HPDE6-E6E7 (cell line): ENCODE results near the gene HERC5.
A peak's percentile ranks its signal among the peaks of the same experiment; 100 is the strongest.
"Not testable (repeated sequence)": the region's sequence is repeated elsewhere in the genome, so short reads cannot be mapped to it uniquely, and the experiment has no call there.

ENCODE experiments used
- DNase-seq: peaks from one replicate; pipeline ENCODE4 v3.0.0; 2011; ENCODE audit warnings: missing footprints; ENCODE audit errors: extremely low spot score

Gene HERC5

DNA sequence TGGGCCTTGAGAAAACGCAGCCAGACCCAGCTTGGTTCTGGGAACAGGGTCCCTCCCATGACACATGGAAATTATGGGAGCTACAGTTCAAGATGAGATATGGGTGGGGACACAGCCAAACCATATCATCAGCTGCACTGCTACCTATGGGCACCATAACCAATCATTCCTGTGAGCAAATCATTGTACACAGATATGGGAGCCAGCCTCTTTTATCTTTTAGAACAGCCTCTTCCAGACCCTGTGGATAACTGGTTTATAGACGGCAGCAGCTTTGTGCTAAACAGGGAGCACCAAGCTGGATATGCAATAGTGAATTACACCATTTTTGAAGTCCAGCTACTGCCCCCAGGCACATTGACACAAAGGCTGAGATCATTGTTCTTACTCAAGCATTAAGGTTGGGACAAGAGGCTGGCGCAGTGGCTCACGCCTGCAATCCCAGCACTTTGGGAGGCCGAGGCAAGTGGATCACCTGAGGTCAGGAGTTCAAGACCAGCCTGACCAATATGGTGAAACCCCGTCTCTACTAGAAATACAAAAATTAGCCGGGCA, 8.6 kb upstream of the HERC5 start:
- DNase-seq, result not testable (repeated sequence)

DNA sequence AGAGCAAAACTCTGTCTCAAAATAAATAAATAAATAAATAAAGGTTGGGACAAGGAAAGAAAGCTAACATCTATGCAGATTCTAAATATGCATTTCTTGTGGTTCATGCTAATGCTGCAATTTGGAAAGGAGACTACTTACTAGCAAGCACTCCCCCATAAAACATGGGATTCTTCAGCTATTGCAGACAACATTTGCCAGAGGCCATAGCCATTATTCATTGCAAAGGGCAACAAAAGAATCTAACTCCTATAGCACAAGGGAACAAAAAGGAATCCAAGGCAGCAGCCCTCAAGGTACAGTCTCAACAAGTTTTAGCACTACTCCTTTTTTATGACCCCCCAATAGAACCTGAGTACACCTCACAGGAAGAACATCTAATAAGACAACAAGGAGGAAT, 8.0 kb upstream of the HERC5 start:
- DNase-seq, result no peak

DNA sequence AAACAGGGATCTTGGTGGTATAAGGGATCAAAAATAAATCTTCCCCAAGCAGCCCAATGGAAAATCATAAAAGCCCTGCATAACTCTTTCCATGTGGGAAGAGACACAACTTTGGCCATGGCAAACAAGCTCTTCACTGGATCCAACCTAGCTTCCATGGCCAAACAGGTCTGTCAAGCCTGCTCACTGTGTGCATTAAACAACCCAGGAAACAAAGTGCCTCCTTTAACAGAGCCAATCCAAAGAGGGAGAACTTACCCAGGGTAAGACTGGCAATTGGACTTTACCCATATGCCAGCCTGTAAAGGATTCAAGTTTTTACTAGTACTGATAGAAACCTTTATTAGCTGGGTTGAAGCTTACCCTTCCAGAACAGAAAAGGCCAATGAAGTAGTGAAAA, 7.6 kb upstream of the HERC5 start:
- DNase-seq, result no peak

DNA sequence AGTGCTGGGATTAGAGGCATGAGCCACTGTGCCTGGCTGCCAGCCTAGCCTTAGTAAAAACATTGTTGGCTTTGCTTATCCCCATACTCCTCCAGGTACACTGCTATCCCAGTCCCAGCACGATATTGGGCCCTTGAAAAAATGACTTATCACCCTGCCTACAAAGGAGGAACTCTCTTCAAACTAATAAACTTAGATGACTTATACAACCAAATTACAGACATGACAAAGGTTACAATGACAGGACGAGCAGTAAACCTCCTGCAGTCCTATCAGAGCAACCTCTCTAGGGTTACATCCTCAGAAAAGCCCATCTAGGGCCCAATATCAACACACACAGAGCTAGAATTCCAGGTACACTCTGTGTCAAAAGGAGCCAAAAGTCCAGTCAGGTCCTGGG, 5.7 kb upstream of the HERC5 start:
- no peak for DNase-seq

DNA sequence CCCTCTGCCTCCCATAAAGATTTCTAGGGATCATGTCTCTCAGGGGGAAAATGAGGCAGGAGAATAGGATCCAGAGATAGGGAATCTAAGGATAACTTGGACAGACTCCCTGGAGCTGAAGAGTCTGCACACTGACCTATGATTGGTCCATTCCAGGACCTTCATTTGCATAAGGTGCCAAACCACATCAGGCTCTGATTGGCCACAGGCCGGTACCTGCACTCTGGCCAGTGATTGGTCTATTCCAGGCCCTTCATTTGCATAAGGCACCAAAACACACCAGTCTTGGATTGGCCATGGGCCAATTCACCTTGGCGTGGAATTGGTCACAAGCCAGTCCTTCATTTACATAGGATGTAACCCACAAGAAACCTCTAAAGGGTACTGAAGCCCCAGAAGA, 4.0 kb upstream of the HERC5 start:
- no peak for DNase-seq

DNA sequence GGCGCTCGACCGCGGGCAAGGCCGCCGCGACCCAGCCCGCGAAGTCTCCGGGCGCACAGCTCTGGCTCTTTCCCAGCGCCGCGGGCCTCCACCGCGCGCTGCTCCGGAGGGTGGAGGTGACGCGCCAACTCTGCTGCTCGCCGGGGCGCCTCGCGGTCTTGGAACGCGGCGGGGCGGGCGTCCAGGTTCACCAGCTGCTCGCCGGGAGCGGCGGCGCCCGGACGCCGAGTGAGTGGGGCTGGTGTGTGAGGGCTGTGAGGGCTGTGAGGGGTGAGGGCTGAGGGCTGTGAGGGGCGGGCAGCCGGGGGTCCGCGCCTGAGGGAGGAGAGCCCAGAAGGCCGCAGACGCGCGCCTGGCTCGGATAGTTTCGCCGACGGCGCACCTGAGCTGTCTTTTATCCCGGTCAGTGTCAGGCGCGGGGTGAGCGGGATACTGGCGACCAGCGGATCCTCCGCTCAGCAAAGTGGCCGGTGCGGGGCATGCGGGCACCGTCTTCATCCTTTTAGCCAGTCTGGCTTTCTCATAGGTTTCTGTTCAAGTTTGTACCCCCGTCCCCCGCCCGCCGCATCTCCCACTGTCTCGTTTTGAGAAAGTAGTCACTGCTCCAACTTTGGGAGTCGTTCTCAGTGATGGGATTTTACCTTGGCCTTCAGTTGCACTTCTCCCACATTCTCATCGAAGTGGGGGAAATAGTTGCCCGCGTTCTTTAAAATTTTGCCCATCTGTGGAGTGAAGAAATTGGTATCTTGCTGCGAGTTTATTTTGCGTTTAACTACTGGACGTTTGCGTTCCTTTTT, 586 bp downstream of the HERC5 start:
- peak; percentile 14 for DNase-seq

DNA sequence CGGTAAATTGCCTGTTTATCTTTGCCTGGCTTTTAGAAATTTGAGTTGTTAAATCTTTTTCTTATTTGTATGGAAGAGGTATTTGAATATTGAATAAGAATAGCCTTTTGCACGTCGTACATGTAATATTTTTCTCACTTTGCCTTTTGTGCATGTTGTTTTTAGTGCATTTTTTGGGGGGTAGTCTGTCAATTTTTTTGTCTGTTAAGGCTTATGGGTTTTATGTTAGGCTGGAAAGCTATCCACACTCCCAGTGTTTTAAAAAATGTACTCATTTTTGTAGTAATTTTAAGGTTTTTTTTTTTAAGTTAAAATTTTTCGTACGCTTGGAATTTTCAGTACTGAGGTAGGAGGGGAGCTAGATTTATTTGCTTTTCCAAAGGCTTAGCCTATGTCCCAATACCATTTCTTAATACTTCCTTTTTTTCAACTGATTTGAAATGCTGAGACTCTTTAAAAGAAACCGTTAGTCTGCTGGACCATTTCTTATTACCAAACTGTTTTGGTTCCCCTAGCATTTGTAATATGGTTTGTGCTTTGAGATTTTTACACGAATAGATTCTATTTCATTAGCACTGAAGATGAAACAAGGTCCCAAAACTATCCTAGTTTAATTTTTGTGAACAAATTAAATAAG, 1.3 kb downstream of the HERC5 start:
- DNase-seq, result no peak

DNA sequence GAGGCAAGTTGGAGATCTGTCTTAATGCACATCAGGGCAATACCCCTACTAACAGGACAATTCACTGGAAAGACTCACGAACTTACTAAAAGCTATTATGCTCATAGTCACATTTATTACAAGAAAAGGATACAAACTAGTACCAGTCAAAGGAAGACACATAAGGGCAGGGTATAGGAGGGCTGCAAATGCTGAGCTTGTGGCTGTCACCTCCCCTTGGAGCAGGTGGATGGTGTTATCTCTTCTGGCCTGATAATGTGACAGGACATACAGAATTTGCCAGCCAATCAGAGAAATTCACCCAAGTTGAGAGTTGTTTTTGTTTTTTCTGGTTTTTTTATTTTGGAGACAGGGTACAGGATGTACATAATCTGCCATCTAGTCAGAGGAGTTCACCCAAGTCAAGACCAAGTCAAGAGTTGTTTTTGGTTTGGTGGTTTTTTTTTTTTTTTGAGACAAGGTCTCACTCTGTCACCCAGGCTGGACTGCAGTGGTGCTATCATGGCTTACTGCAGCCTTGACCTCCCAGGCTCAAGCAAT, 8.8 kb downstream of the HERC5 start:
- no peak for DNase-seq

DNA sequence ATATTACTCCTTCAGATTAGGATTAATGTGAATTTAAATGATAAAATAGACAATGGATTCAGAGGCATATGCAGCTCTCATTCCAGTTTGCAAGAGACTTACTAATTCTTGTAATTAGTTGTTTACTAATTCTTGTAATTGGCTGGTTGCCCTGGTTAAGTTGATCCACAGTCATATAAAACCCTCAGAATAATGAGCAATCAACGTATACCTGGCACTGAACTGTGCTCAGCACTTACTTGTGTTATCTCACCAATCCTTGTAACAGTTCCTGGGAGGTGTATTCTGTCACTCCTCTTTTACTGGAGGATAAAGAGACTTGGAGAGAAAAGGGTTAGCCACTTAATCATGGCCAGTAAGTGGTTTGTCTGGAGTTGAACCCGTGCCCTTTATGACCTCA, 10.5 kb downstream of the HERC5 start:
- no peak for DNase-seq

DNA sequence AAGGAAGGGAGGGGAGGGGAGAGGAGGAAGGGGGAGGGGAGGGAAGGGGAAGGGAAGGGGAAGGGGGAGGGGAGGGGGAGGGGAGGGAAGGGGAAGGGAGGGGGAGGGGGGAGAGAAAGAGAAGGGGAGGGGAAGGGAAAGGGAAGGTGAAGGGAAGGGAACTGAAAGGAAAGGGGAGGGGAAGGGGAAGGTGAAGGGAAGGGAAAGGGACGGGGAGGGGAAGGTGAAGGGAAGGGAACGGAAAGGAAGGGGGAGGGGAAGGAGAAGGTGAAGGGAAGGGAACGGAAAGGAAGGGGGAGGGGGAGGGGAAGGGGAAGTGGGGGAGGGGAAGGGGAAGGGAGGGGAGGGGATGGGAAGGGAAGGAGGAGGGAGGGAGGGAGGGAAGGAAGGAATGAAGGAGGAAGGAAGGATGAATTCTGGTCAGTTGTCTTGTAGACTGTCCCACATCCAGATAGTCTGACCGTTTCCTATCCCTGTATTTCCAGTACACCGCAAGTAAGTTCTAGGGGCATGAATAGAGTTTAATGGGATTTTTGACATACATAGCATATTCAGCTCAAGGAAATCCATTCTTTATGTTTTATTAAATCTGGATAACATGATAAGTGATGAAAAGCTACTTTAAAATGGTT, 20.4 kb downstream of the HERC5 start:
- no peak for DNase-seq

DNA sequence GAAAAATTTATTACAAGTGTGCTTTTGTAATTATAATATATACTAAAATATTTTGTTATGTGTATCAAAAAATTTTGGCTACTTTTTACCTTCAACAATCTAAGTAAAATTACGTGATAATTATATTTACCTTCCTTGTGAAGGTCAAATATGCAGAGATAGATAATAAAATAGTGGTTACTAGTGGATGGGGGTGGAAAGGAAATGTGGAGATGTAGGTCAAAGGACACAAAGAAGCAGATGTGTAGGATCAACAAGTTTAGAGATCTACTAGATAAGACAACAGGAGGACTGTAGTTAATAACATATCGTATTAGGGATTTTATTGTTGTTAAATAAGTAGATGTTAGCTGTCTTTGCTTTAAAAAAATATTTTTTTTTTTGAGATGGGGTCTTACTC, 21.3 kb downstream of the HERC5 start:
- no peak for DNase-seq

DNA sequence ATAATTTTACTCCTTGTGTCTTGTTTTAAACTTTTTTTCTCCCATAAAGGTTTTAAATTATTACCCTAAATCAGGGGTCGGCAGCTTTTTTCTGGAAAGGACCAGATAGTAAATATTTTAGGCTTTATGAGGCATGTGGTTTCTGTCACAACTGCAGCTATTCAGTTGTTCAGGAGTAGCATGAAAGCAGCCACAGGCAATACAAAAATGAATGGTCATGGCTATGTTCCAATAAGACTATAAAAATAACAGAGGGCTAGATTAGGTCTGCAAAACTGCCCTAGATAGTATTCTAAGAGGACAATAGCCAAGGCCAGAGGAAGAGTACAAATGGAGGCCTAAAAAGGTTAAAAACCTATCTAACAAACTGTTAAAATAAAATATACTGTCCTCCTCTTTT, 24.6 kb downstream of the HERC5 start:
- no peak for DNase-seq

DNA sequence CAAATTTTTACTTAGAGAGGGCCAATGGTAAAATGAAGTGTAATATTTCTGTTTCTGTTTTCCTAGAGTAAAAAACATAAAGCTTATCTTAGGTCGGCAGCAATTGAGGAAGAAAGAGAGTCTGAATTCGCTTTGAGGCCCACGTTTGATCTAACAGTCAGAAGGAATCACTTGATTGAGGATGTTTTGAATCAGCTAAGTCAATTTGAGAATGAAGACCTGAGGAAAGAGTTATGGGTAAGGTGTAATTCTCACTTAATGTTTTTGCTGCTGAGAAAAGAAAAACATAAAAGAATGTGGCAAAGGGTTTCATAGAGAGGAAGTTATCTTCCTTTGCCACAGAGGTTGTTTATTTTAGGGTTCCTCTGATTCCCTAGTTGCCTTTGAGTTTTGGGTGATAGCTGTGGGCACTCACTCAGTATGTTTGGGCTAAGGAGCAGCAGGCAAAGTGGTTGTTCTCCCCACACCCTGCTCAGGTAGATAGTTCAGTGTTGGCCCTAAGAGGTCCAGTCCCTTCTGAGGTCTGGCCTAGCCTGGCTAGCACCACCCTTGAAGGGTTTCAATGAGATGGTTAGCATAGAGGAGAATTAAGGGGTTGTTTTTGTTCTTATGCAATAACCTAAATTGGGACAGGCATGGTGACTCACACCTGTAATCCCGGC, 32.3 kb downstream of the HERC5 start:
- no peak for DNase-seq

DNA sequence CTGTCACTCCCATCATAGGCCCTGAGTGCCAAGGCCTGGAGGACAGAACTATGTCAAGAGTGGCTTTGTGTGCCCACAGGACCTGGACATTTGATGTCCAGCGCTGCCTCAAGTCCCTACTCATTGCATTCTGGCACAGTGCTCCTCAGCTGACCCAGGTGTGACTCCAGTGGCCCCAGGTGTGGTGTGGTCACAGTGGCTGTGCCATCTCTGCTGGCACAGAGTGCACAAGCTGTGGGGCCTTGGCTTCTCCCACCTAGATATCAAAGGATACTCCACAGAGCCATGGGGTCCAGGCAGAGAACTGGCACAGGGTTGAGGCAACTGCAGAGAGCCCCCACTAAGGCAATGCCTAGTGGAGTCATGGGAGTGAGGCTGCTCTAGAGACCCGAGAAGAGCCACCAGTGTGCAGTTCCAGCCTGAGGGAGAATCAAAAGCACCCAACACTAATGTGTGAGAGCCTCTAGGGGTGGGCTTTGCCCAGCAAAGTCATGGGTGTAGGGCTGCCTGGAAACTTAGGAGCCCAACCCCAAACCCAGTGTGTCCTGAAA, 41.0 kb downstream of the HERC5 start:
- no peak for DNase-seq

DNA sequence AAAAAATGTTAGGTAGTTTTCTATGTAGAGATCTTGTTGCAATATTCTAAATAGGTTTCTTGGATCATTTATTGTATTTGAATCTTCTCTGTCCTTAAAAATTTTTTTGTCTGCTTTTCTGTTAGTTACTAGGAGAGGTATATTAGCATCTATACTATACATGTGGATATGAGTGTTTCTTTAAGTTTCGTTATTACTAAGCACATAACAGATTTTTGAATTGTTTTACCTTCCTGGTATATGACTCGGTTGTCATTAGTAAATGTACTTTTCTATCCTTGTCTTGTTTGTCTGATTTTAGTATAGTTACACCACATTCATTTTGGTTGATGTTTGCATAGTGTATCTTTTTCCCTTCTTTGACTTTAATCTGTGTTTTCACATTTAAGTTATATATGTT, 46.4 kb downstream of the HERC5 start:
- no peak for DNase-seq

DNA sequence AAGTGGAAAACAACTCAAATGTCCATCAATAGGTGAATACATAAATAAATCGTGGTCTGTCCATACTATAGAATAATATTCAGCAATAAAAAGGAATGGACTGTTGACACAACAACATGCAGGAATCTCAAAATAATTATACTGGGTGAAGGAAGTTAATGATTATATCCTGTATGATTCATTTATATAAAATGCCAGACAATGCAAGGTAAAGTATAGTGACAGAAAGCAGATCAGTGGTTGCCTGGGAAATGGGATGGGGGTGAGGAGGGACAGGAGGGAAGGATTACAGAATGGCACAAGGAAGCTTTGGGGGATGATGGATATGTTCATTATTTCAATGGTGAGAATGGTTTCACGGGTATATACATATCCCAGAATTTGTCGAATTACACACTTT, 54.3 kb downstream of the HERC5 start:
- DNase-seq, result no peak

DNA sequence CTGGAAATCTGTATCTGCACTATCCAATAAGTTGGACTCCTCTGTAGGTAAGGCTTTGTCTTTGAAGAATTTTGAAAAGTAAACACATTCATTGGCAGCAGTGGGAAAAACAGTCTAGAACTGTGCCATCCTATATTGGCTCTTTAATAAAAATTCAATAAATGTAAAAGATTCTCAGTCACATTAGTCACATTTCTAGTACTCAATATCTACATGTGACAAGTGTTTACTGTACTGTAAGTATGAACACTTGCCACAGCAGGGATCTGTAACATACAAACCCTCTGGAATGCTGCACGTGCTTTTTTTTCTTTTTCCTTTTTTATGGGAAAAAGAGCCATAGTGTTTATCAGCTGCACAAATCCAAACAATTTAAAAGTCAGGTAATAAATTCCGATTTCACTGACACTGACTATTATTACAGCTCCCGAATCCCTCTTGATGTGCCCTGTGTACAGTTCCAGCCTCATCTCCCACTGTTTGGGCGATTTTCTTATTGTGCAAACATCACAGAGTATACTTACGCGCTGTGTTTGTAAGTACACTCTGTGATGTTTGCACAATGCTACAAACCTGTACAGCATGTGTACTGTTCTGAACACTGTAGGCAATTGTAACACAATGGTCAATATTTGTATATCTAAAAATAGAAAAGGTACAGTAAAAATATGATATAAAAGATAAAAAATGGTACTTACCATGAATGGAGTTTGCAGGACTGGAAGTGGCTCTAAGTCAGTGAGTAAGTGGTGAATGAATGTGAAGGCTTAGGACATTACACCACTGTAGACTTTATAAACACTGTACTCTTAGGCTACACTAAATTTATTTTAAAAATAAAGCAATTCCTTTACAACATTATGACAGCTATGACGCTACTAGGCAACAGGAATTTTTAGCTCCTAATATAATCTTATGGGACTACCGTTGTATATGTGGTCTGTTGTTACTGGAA, 57.9 kb downstream of the HERC5 start:
- DNase-seq, result no peak

DNA sequence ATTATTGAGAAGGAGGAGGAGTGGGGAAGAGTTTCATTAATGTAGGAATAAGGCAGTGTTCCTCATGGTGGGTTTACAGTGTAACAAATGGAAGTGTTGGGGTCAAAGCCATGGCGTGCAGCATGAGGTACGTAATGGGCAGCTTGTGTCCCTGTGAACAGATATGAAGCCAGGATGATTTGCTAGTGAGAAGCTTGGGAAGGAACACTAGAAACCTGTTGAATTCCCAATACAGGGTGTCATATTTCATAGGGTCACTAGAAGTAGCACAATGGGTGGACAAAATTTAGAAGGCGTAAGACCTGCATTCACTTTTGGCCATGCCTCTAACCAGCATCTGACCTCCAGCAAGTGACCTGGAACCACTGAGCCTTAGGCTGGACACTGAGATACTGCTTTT, 59.8 kb downstream of the HERC5 start:
- no peak for DNase-seq

DNA sequence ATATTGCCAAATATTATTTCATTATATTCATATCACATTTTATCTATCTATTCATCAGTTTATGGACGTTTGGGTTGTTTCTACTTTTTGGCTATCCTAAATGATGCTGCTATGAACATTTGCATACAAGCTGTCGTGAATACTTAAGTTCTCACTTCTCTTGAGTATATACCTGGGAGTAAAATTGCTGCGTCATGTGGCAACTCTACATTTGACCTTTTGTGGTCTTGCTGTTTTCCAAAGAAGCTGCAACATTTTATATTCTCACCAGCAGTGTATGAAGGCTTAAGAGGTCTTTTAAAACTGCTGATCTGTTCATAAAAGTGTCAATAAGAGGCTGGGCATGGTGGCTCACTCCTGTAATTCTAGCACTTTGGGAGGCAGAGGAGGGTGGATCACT, 60.9 kb downstream of the HERC5 start:
- DNase-seq, result no peak

DNA sequence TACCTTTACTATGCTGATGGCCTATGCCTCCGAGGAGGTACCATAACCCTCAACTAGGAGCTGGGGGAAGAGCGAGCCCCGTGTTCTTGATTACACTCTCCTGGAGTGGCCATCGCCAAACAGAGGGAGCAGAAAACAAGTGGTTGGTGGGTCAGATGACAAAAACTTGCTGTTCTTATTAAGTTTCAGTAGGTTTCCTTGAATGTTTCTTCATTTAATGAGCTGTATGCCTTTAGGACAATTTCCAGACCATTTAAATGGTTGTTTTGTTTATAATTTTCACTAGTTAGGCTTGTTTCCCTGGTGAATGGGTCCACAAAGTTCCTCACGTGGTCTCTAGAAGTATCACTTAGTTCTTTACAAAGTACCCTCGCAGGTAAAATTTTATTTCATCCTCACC, 62.0 kb downstream of the HERC5 start:
- DNase-seq, result no peak
